Measurements from ENCODE around the gene CEP19. TPM values are rescaled to one million over a fixed set of nuclear protein-coding genes. Genes with fewer than 3 reads are reported as not detected.
"Not testable (repeated sequence)": the region's sequence is repeated elsewhere in the genome, so short reads cannot be mapped to it uniquely, and the experiment has no call there.

Gene CEP19, protein sequence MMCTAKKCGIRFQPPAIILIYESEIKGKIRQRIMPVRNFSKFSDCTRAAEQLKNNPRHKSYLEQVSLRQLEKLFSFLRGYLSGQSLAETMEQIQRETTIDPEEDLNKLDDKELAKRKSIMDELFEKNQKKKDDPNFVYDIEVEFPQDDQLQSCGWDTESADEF
- 1 to 10 TPM in 1 of 4 donors, under 1 TPM in 2, not detected in 1; 0.22 to 1.6 (median 0.75) TPM for polyA plus RNA-seq
- long read RNA-seq, donor 1: 0 reads
- long read RNA-seq, donor 2: 0 reads
- long read RNA-seq, donor 3, partial matches to known transcripts: 0 of 13 reads
- long read RNA-seq, donor 3, other reads (novel, unspliced or antisense): 13 of 13 reads
- long read RNA-seq, donor 4: 0 reads
- long read RNA-seq, donor 5, partial matches to known transcripts: 5 of 5 reads
- long read RNA-seq, donor 5, other reads (novel, unspliced or antisense): 0 of 5 reads
- long read RNA-seq, donor 6, partial matches to known transcripts: 0 of 1 reads
- long read RNA-seq, donor 6, other reads (novel, unspliced or antisense): 0 of 1 reads
- long read RNA-seq, donor 7: 0 reads
- long read RNA-seq, donor 8: 0 reads
- long read RNA-seq, donor 9, partial matches to known transcripts: 0 of 1 reads
- long read RNA-seq, donor 9, other reads (novel, unspliced or antisense): 0 of 1 reads
- long read RNA-seq, donor 10, partial matches to known transcripts: 0 of 2 reads
- long read RNA-seq, donor 10, other reads (novel, unspliced or antisense): 0 of 2 reads

- Histone ChIP-seq H3K9me3 (ENCODE audit: control insufficient read depth in 2 of 2, insufficient read depth in 1 of 2, low read depth in 1 of 2, low read length in 1 of 2) (no peaks in the 10 kb centered on the region), H3K27ac (ENCODE audit: low read depth in 1 of 3, low read length in 2 of 3) (peak within 1 kb of the TSS; percentile 92 to 93 (median 93)), H3K4me1 (ENCODE audit: control insufficient read depth in 3 of 3, insufficient read depth in 2 of 3, low read depth in 1 of 3, low read length in 2 of 3) (peaks cover 0 to 6% (median 3%) of the 10 kb centered on the region in 3 donors), H3K27me3 (ENCODE audit: control insufficient read depth in 3 of 3, insufficient read depth in 3 of 3, low read length in 3 of 3) (no peaks in the 10 kb centered on the region), H3K4me3 (ENCODE audit: low read depth in 1 of 3, low read length in 3 of 3) (peak within 1 kb of the TSS; percentile 63 to 93 (median 64)), H3K36me3 (ENCODE audit: control insufficient read depth in 3 of 3, insufficient read depth in 2 of 3, low read depth in 1 of 3, low read length in 3 of 3) (peaks cover 0 to 2% (median 0%) of the 10 kb centered on the region in 3 donors)
- 0 to 1% (median 0%) methylated on average over 53 to 68 of the region's 68 CpGs for WGBS, 3 donors
- FAIRE-seq: no peak
- DNase-seq: peak; percentile 85 to 96
Measured at GRCh38 chr3:196711838-196712513, at the start of gene CEP19, which contains the start of gene PIGX. Gene CEP19, minus strand, starts transcription at chr3:196712250. Its CDS starts 3,593 bp downstream, at chr3:196708657. Gene PIGX, plus strand, starts transcription at chr3:196712377.

DNA sequence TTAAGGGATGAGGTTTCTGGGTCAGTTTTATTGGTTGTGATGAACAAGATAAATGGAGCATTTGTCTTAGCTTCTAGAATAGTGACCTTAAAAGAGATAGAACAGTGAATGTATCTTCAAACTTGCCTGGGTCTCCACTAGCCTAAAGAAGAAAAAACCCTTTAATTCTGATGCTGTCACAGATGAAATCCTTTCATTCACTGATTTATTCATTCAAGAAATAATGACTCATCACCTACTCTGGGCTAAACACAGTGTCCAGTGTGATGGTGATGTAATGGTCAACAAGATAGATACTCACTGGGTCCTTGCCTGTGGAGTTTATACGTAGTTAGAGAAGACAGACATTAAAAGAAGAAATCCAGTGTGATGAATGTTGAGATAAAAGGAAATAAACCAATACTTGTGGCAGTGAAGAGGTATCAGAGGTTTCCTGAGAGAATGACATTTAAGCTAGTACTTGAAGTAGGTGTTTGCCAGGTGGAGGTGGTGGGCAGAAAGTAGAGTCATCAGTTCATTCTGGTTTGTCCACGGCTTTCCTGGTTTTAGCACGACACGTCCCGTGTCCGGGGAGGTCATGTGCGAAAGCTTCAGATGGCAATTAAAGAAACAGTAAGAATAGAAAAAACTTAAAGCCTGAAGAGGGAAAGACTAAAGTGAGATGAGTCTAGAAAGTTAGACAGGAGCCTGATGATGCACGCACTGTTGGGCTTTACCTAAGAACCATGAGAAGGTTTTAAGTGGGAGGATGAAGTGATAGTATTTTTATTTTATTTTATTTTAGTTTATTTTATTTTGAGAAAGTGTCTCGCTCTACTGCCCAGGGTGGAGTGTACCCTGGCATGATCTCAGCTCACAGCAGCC lies 46.1 kb upstream of the CEP19 start:
- DNase-seq (no peak), FAIRE-seq (no peak)
- Histone ChIP-seq H3K27me3 (ENCODE audit: control insufficient read depth in 3 of 3, insufficient read depth in 3 of 3, low read length in 3 of 3) (no peaks in the 10 kb centered on the region), H3K36me3 (ENCODE audit: control insufficient read depth in 3 of 3, insufficient read depth in 2 of 3, low read depth in 1 of 3, low read length in 3 of 3) (peaks cover 0 to 31% (median 2%) of the 10 kb centered on the region in 3 donors), H3K27ac (ENCODE audit: low read depth in 1 of 3, low read length in 2 of 3) (no peak overlapping the region), H3K4me1 (ENCODE audit: control insufficient read depth in 3 of 3, insufficient read depth in 2 of 3, low read depth in 1 of 3, low read length in 2 of 3) (peaks cover 0 to 3% (median 2%) of the 10 kb centered on the region in 3 donors), H3K9me3 (ENCODE audit: control insufficient read depth in 2 of 2, insufficient read depth in 1 of 2, low read depth in 1 of 2, low read length in 1 of 2) (peaks cover 0 to 23% of the 10 kb centered on the region in 2 donors), H3K4me3 (ENCODE audit: low read depth in 1 of 3, low read length in 3 of 3) (no peak overlapping the region)
- 82 to 94% (median 86%) methylated on average over 9 of the region's 9 CpGs for WGBS, 3 donors

GRCh38 chr3:196756732-196757131 lies 44.7 kb upstream of the CEP19 start:
- 73 to 95% (median 85%) methylated on average over 4 of the region's 4 CpGs for WGBS, 3 donors
- Histone ChIP-seq H3K36me3 (ENCODE audit: control insufficient read depth in 3 of 3, insufficient read depth in 2 of 3, low read depth in 1 of 3, low read length in 3 of 3) (peaks cover 0 to 40% (median 2%) of the 10 kb centered on the region in 3 donors), H3K4me1 (ENCODE audit: control insufficient read depth in 3 of 3, insufficient read depth in 2 of 3, low read depth in 1 of 3, low read length in 2 of 3) (peaks cover 0 to 3% (median 2%) of the 10 kb centered on the region in 3 donors), H3K27me3 (ENCODE audit: control insufficient read depth in 3 of 3, insufficient read depth in 3 of 3, low read length in 3 of 3) (no peaks in the 10 kb centered on the region), H3K9me3 (ENCODE audit: control insufficient read depth in 2 of 2, insufficient read depth in 1 of 2, low read depth in 1 of 2, low read length in 1 of 2) (peaks cover 0 to 20% of the 10 kb centered on the region in 2 donors), H3K27ac (ENCODE audit: low read depth in 1 of 3, low read length in 2 of 3) (no peak overlapping the region), H3K4me3 (ENCODE audit: low read depth in 1 of 3, low read length in 3 of 3) (no peak overlapping the region)
- DNase-seq (no peak), FAIRE-seq (no peak)

DNA sequence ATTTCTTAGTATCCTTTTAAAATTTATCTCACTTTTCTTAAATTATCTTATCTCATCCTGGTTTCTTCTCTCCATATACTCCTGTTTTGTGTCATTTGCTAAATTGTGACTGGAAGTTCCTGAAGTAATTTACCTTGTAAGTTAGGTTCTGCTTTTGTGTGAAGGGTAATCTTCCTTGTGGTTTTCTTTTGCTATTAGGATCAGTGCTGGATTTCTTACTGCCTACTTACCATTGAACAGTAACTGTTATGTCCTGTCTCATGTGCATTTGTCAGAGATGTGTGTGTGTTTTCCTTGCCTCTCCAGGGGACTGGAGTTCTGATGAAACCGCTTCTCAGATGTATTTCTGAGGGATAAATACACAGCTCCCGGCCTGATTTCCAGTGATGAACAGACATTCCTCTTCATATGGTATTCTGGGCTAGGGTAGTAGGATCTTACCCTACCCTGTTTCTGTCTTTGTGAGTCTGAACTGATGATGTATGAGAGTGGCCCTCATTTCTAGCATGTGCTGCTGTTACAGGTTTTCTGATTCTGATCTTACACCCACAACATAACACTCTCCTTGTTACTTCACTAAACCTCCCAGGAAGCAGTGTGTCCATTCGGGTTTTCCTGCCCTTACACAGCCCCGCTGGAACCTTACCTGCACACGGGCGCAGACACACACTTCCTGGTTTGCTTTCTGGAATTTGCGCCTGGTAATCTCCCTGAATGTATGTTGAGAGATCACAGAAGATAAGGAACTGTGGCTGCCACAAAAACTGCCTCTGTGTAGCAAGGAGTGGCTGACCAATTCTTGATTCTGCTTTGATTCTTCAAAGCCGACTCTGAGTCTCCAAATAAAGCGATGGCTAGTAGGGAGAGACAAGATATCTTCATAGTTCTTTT lies 42.3 kb upstream of the CEP19 start:
- Histone ChIP-seq H3K27me3 (ENCODE audit: control insufficient read depth in 3 of 3, insufficient read depth in 3 of 3, low read length in 3 of 3) (no peaks in the 10 kb centered on the region), H3K36me3 (ENCODE audit: control insufficient read depth in 3 of 3, insufficient read depth in 2 of 3, low read depth in 1 of 3, low read length in 3 of 3) (peaks cover 2 to 40% (median 3%) of the 10 kb centered on the region in 3 donors), H3K4me3 (ENCODE audit: low read depth in 1 of 3, low read length in 3 of 3) (peak overlapping the region in 1 of 3 donors; percentile 19), H3K9me3 (ENCODE audit: control insufficient read depth in 2 of 2, insufficient read depth in 1 of 2, low read depth in 1 of 2, low read length in 1 of 2) (peaks cover 0 to 18% of the 10 kb centered on the region in 2 donors), H3K27ac (ENCODE audit: low read depth in 1 of 3, low read length in 2 of 3) (peak overlapping the region; percentile 1 to 52 (median 43)), H3K4me1 (ENCODE audit: control insufficient read depth in 3 of 3, insufficient read depth in 2 of 3, low read depth in 1 of 3, low read length in 2 of 3) (peaks cover 0 to 5% (median 2%) of the 10 kb centered on the region in 3 donors)
- WGBS, 3 donors: 20 to 59% (median 42%) methylated on average over 9 of the region's 9 CpGs
- FAIRE-seq (no peak), DNase-seq (peak; percentile 73 to 84)

GRCh38 chr3:196753201-196753600 lies 41.2 kb upstream of the CEP19 start:
- Histone ChIP-seq H3K4me3 (ENCODE audit: low read depth in 1 of 3, low read length in 3 of 3) (no peak overlapping the region), H3K27ac (ENCODE audit: low read depth in 1 of 3, low read length in 2 of 3) (no peak overlapping the region), H3K9me3 (ENCODE audit: control insufficient read depth in 2 of 2, insufficient read depth in 1 of 2, low read depth in 1 of 2, low read length in 1 of 2) (peaks cover 0 to 18% of the 10 kb centered on the region in 2 donors), H3K4me1 (ENCODE audit: control insufficient read depth in 3 of 3, insufficient read depth in 2 of 3, low read depth in 1 of 3, low read length in 2 of 3) (peaks cover 0 to 5% (median 2%) of the 10 kb centered on the region in 3 donors), H3K36me3 (ENCODE audit: control insufficient read depth in 3 of 3, insufficient read depth in 2 of 3, low read depth in 1 of 3, low read length in 3 of 3) (peaks cover 3 to 34% (median 3%) of the 10 kb centered on the region in 3 donors), H3K27me3 (ENCODE audit: control insufficient read depth in 3 of 3, insufficient read depth in 3 of 3, low read length in 3 of 3) (no peaks in the 10 kb centered on the region)
- FAIRE-seq (no peak), DNase-seq (peak in 1 of 2 donors; percentile 55)
- WGBS, 3 donors: 79 to 91% (median 88%) methylated on average over 8 of the region's 8 CpGs

- Histone ChIP-seq H3K27ac (ENCODE audit: low read depth in 1 of 3, low read length in 2 of 3) (no peak overlapping the region), H3K4me1 (ENCODE audit: control insufficient read depth in 3 of 3, insufficient read depth in 2 of 3, low read depth in 1 of 3, low read length in 2 of 3) (peaks cover 0 to 2% (median 0%) of the 10 kb centered on the region in 3 donors), H3K27me3 (ENCODE audit: control insufficient read depth in 3 of 3, insufficient read depth in 3 of 3, low read length in 3 of 3) (no peaks in the 10 kb centered on the region), H3K9me3 (ENCODE audit: control insufficient read depth in 2 of 2, insufficient read depth in 1 of 2, low read depth in 1 of 2, low read length in 1 of 2) (no peaks in the 10 kb centered on the region), H3K4me3 (ENCODE audit: low read depth in 1 of 3, low read length in 3 of 3) (no peak overlapping the region), H3K36me3 (ENCODE audit: control insufficient read depth in 3 of 3, insufficient read depth in 2 of 3, low read depth in 1 of 3, low read length in 3 of 3) (peaks cover 3 to 32% (median 3%) of the 10 kb centered on the region in 3 donors)
- FAIRE-seq (no peak), DNase-seq (no peak)
- WGBS, 3 donors: 73 to 97% (median 88%) methylated on average over 8 of the region's 8 CpGs
Measured at GRCh38 chr3:196749125-196749524, 37.1 kb upstream of the CEP19 start.

- H3K9me3 ChIP-seq (ENCODE audit: control insufficient read depth in 2 of 2, insufficient read depth in 1 of 2, low read depth in 1 of 2, low read length in 1 of 2); DNase-seq; FAIRE-seq; H3K27me3 ChIP-seq (ENCODE audit: control insufficient read depth in 3 of 3, insufficient read depth in 3 of 3, low read length in 3 of 3); H3K27ac ChIP-seq (ENCODE audit: low read depth in 1 of 3, low read length in 2 of 3); H3K4me3 ChIP-seq (ENCODE audit: low read depth in 1 of 3, low read length in 3 of 3): not testable (repeated sequence)
- H3K4me1 ChIP-seq (ENCODE audit: control insufficient read depth in 3 of 3, insufficient read depth in 2 of 3, low read depth in 1 of 3, low read length in 2 of 3): peaks cover 0 to 10% (median 0%) of the 10 kb centered on the region in 3 donors
- H3K36me3 ChIP-seq (ENCODE audit: control insufficient read depth in 3 of 3, insufficient read depth in 2 of 3, low read depth in 1 of 3, low read length in 3 of 3): peaks cover 0 to 10% (median 3%) of the 10 kb centered on the region in 3 donors
- WGBS, 3 donors: 91 to 92% (median 92%) methylated on average over 10 of the region's 10 CpGs
Measured at GRCh38 chr3:196743569-196743968, 31.5 kb upstream of the CEP19 start.
